H9 (cell line): ENCODE data around the gene TRIM38. TPM values are rescaled to one million over a fixed set of nuclear protein-coding genes. Genes with fewer than 3 reads are reported as not detected.

Experiments used
- DNase-seq: peaks from one replicate; pipeline ENCODE4 v3.0.0-alpha.2; 2017
- H2AFZ ChIP-seq: one replicate; pipeline ENCODE4 v1.6.1; 2013; ENCODE audit warnings: mild to moderate bottlenecking, low read length, control low read depth, moderate library complexity
- H2AK5ac ChIP-seq: 2 replicates; pipeline ENCODE4 v1.6.1; 2013; ENCODE audit warnings: low read length, control low read depth, mixed read lengths; ENCODE audit not compliant: insufficient read length
- H2BK120ac ChIP-seq: one replicate; pipeline ENCODE4 v1.6.1; 2013; ENCODE audit warnings: low read depth, mild to moderate bottlenecking, low read length, control low read depth, inconsistent platforms; ENCODE audit not compliant: poor library complexity, severe bottlenecking
- H2BK12ac ChIP-seq: 2 replicates; pipeline ENCODE4 v1.6.1; 2013; ENCODE audit warnings: low read length, control low read depth, mixed read lengths, low read depth; ENCODE audit not compliant: insufficient read length
- H2BK15ac ChIP-seq: 2 replicates; pipeline ENCODE4 v1.6.1; 2013; ENCODE audit warnings: low read depth, low read length, control low read depth
- H2BK20ac ChIP-seq: one replicate; pipeline ENCODE4 v1.6.1; 2013; ENCODE audit warnings: low read depth, mild to moderate bottlenecking, low read length, control low read depth, inconsistent platforms; ENCODE audit not compliant: poor library complexity, severe bottlenecking
- H2BK5ac ChIP-seq: 2 replicates; pipeline ENCODE4 v1.6.1; 2013; ENCODE audit warnings: low read length, control low read depth, mixed read lengths; ENCODE audit not compliant: insufficient read length
- H3K14ac ChIP-seq: 2 replicates; pipeline ENCODE4 v1.6.1; 2013; ENCODE audit warnings: low read length, control low read depth; ENCODE audit not compliant: insufficient read depth
- H3K18ac ChIP-seq: 2 replicates; pipeline ENCODE4 v1.6.1; 2013; ENCODE audit warnings: low read depth, mild to moderate bottlenecking, mixed read lengths, low read length, control low read depth; ENCODE audit not compliant: insufficient read length
- H3K23ac ChIP-seq: 2 replicates; pipeline ENCODE4 v1.6.1; 2013; ENCODE audit warnings: low read length, control low read depth, mixed read lengths, low read depth; ENCODE audit not compliant: insufficient read length
- H3K23me2 ChIP-seq: 2 replicates; pipeline ENCODE4 v1.6.1; 2013; ENCODE audit warnings: low read depth, mild to moderate bottlenecking, mixed read lengths, low read length, control low read depth; ENCODE audit not compliant: insufficient read length, poor library complexity, severe bottlenecking
- H3K27ac ChIP-seq: 2 replicates; pipeline ENCODE4 v1.5.1; 2013; ENCODE audit warnings: low read length, control low read depth, mixed read lengths, low read depth; ENCODE audit not compliant: insufficient read length
- H3K27me3 ChIP-seq: 2 replicates; pipeline ENCODE4 v1.6.1; 2013; ENCODE audit warnings: low read length, control low read depth, inconsistent platforms; ENCODE audit not compliant: insufficient read depth
- H3K4ac ChIP-seq: 2 replicates; pipeline ENCODE4 v1.6.1; 2013; ENCODE audit warnings: low read depth, mild to moderate bottlenecking, control low read depth, inconsistent platforms, low read length, moderate library complexity
- H3K4me1 ChIP-seq: 2 replicates; pipeline ENCODE4 v1.6.1; 2013; ENCODE audit warnings: low read length, control low read depth, inconsistent platforms; ENCODE audit not compliant: insufficient read depth
- H3K4me2 ChIP-seq: 2 replicates; pipeline ENCODE4 v1.6.1; 2013; ENCODE audit warnings: low read length, control low read depth, mixed read lengths; ENCODE audit not compliant: insufficient read length, insufficient read depth
- H3K56ac ChIP-seq: 2 replicates; pipeline ENCODE4 v1.6.1; 2013; ENCODE audit warnings: low read depth, mild to moderate bottlenecking, mixed read lengths, low read length, control low read depth; ENCODE audit not compliant: insufficient read length
- H3K79me1 ChIP-seq: 2 replicates; pipeline ENCODE4 v1.6.1; 2013; ENCODE audit warnings: low read depth, mild to moderate bottlenecking, moderate library complexity, low read length, control low read depth, inconsistent platforms; ENCODE audit not compliant: insufficient read depth, poor library complexity, severe bottlenecking
- H3K79me2 ChIP-seq: 2 replicates; pipeline ENCODE4 v1.6.1; 2013; ENCODE audit warnings: low read length, control low read depth, inconsistent platforms; ENCODE audit not compliant: insufficient read depth
- H3K9ac ChIP-seq: 2 replicates; pipeline ENCODE4 v1.6.1; 2013; ENCODE audit warnings: low read length, control low read depth, mixed read lengths; ENCODE audit not compliant: insufficient read length; ENCODE audit errors: extremely low read depth
- H3K9me3 ChIP-seq: one replicate; pipeline ENCODE4 v1.6.1; 2013; ENCODE audit warnings: low read depth, low read length, inconsistent platforms; ENCODE audit not compliant: control insufficient read depth
- H3T11ph ChIP-seq: one replicate; pipeline ENCODE4 v1.6.1; 2013; ENCODE audit warnings: mild to moderate bottlenecking, low read length, control low read depth, inconsistent platforms
- H4K20me1 ChIP-seq: one replicate; pipeline ENCODE4 v1.6.1; 2013; ENCODE audit not compliant: control insufficient read depth, insufficient read length, insufficient read depth
- H4K5ac ChIP-seq: 2 replicates; pipeline ENCODE4 v1.6.1; 2013; ENCODE audit warnings: low read depth, mild to moderate bottlenecking, mixed read lengths, low read length, control low read depth; ENCODE audit not compliant: insufficient read length
- H4K8ac ChIP-seq: replicated peaks from 2 replicates; pipeline ENCODE4 v1.6.1; 2013; ENCODE audit warnings: low read length, control low read depth, mixed read lengths, low read depth; ENCODE audit not compliant: insufficient read length
- H4K91ac ChIP-seq: 2 replicates; pipeline ENCODE4 v1.6.1; 2013; ENCODE audit warnings: low read depth, mild to moderate bottlenecking, moderate library complexity, mixed read lengths, low read length, control low read depth; ENCODE audit not compliant: insufficient read length
- H3K27ac Mint-ChIP-seq, 3 experiments: 2 replicates in 2 of 3; 3 replicates in 1 of 3; pipeline ENCODE4 v1.8.0; 2020 to 2021; ENCODE audit warnings: mixed read lengths in 3 of 3, mild to moderate bottlenecking in 1 of 3, moderate library complexity in 1 of 3
- H3K27me3 Mint-ChIP-seq: 2 replicates; pipeline ENCODE4 v1.8.0; 2021; ENCODE audit warnings: low read depth, mild to moderate bottlenecking, moderate library complexity, mixed read lengths
- H3K36me3 Mint-ChIP-seq, 3 experiments: 2 replicates in 2 of 3; 3 replicates in 1 of 3; pipeline ENCODE4 v1.8.0; 2020 to 2021; ENCODE audit warnings: low read depth in 3 of 3, mixed read lengths in 3 of 3; ENCODE audit not compliant: insufficient read depth in 1 of 3
- H3K4me1 Mint-ChIP-seq, 2 experiments: 2 replicates each; pipeline ENCODE4 v1.8.0; 2020; ENCODE audit warnings: mixed read lengths in 2 of 2
- H3K4me3 Mint-ChIP-seq, 2 experiments: 2 replicates in 1 of 2; 3 replicates in 1 of 2; pipeline ENCODE4 v1.8.0; 2020 to 2021; ENCODE audit warnings: mild to moderate bottlenecking in 2 of 2, mixed read lengths in 2 of 2, moderate library complexity in 1 of 2
- H3K9me3 Mint-ChIP-seq, 2 experiments: 2 replicates in 1 of 2; 3 replicates in 1 of 2; pipeline ENCODE4 v1.8.0; 2020; ENCODE audit warnings: mild to moderate bottlenecking in 2 of 2, mixed read lengths in 2 of 2, moderate library complexity in 1 of 2
- WGBS: extraction: QIAGEN DNeasy Blood & Tissue Kit; methylation state at CpG from one replicate; pipeline ENCODE4 v1.1.7; 2013; ENCODE audit warnings: missing lambda C conversion rate, low lambda C conversion rate, mixed read lengths; ENCODE audit not compliant: insufficient read length; ENCODE audit errors: extremely low coverage; 5-methylcytosine and 5-hydroxymethylcytosine counted together
- total RNA-seq: library from RNA; stranded (reverse); gene quantifications from 2 replicates; pipeline ENCODE4 v1.2.1, GENCODE V29; 2021
- TF ChIP-seq, protein P1 (sequence below): fragments of 200-600 bp; sonication (generic); conservative IDR thresholded peaks from 3 replicates; pipeline ENCODE4 v1.8.0; 2021; ENCODE audit warnings: antibody characterized with exemption, mild to moderate bottlenecking

TRIM38 gene
- total RNA-seq, 1 experiment from 2014 or later = 0.61 TPM

DNA sequence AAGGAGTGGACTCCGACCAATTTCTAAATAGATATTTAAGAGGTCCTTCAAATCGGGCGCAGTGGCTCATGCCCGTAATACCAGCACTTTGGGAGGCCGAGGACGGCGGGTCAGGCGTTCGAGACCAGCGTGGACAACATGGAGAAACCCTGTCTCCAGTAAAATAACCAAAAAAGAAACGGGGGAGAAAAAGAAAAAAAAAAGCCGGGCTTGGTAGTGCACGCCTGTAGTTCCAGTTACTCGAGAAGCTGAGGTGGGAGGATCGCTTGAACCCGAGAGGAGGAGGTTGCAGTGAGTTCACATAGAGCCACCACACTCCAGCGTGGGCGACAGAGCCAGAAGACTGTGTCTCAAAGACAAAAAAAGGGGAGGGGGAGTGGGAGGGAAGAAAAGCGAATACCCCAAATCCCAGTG, 71.3 kb downstream of the TRIM38 start:
- H3K23ac ChIP-seq = no peak overlapping the region
- no peaks in the 10 kb centered on the region for H4K20me1 ChIP-seq
- Mint-ChIP-seq H3K4me3 (peak overlapping the region; percentile 85 to 95), H3K9me3 (no peaks in the 10 kb centered on the region; a peak in 1 of 5 replicates), H3K27ac (peak overlapping the region; percentile 98 to 99 (median 99)), H3K4me1 (peaks cover 39 to 49% of the 10 kb centered on the region in 2 experiments), H3K36me3 (no peaks in the 10 kb centered on the region), H3K27me3 (no peaks in the 10 kb centered on the region; the same call in none of the 2 replicates)
- no peak overlapping the region for H2AFZ ChIP-seq
- no peaks in the 10 kb centered on the region for H3K79me2 ChIP-seq
- peak; percentile 54 for DNase-seq
- H3K4me1 ChIP-seq = no peaks in the 10 kb centered on the region
- peak overlapping the region; percentile 99 for H2BK120ac ChIP-seq
- H2BK20ac ChIP-seq = peak overlapping the region; percentile 97
- H3K23me2 ChIP-seq = peaks cover 24% of the 10 kb centered on the region
- peak overlapping the region; percentile 88 for H3K18ac ChIP-seq
- no peak overlapping the region for H2BK15ac ChIP-seq
- H4K5ac ChIP-seq = no peak overlapping the region
- peak overlapping the region; percentile 94 for H3K4me2 ChIP-seq
- peak overlapping the region; percentile 90; the same call in 1 of the 2 replicates for H3K4ac ChIP-seq
- H3T11ph ChIP-seq = peak overlapping the region; percentile 77
- no CpG with 5 or more reads among the region's 19 CpGs for WGBS
- TF ChIP-seq, protein P1, sequence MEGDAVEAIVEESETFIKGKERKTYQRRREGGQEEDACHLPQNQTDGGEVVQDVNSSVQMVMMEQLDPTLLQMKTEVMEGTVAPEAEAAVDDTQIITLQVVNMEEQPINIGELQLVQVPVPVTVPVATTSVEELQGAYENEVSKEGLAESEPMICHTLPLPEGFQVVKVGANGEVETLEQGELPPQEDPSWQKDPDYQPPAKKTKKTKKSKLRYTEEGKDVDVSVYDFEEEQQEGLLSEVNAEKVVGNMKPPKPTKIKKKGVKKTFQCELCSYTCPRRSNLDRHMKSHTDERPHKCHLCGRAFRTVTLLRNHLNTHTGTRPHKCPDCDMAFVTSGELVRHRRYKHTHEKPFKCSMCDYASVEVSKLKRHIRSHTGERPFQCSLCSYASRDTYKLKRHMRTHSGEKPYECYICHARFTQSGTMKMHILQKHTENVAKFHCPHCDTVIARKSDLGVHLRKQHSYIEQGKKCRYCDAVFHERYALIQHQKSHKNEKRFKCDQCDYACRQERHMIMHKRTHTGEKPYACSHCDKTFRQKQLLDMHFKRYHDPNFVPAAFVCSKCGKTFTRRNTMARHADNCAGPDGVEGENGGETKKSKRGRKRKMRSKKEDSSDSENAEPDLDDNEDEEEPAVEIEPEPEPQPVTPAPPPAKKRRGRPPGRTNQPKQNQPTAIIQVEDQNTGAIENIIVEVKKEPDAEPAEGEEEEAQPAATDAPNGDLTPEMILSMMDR = no peak
- H4K8ac ChIP-seq = no peak overlapping the region
- H2BK12ac ChIP-seq = no peak overlapping the region
- H3K9ac ChIP-seq = peak overlapping the region; percentile 72
- no peaks in the 10 kb centered on the region for H3K27me3 ChIP-seq
- H3K9me3 ChIP-seq = no peaks in the 10 kb centered on the region
- H2AK5ac ChIP-seq = no peak overlapping the region
- peak overlapping the region; percentile 83; the same call in 1 of the 2 replicates for H3K14ac ChIP-seq
- no peak overlapping the region for H3K56ac ChIP-seq
- no peaks in the 10 kb centered on the region for H3K79me1 ChIP-seq
- no peak overlapping the region for H2BK5ac ChIP-seq
- H4K91ac ChIP-seq = no peak overlapping the region
- H3K27ac ChIP-seq = peak overlapping the region; percentile 97
